Measurements from ENCODE around the gene MSLN.

GRCh38 chr16:766820-767640, 6.5 kb downstream of the MSLN start:
- TF ChIP-seq CTCF (IDR thresholded peaks at IDR 0.05; ENCODE audit: insufficient read depth, low read length, poor library complexity, severe bottlenecking): no peak
- TF ChIP-seq EZH2phosphoT487 (conservative IDR thresholded peaks at IDR 0.05; ENCODE audit: low read length): no peak

All from SU-DHL-6 (cell line).